Measurements from ENCODE around the gene TRIM42. TPM values are rescaled to one million over a fixed set of nuclear protein-coding genes. Genes with fewer than 3 reads are reported as not detected.

The TRIM42 gene
- polyA plus RNA-seq, 1 donor (not counting 4 experiments of a cell fraction or from before 2014, with no cell fraction given), result not detected

DNA sequence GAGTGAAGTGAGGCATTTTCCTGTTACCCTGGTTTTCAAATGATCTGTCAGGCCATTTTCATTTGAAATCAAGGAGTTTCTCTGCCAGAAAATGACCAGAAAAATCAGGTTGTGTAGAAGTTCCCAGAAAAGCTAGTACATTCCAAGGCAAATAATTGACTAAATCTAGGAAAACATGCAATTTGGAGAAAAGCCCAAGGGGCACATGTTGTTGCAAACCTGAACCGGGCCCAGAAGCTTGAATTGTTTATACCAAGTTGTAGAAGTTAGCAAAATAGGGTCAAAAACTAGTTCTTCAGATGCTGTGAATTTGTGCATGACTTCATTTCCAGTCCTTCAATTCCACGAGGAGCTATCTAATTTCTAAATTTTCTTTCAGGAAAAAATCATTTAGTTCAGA, 31.0 kb downstream of the TRIM42 start:
- H2AFZ ChIP-seq (ENCODE audit: control insufficient read depth, low read length), result no peak overlapping the region
- no peak for DNase-seq (ENCODE audit: low read depth, low spot score)
- H3K27me3 ChIP-seq (ENCODE audit: control insufficient read depth, extremely low read depth, insufficient read depth, low read length), result peaks cover 4% of the 10 kb centered on the region
- H4K20me1 ChIP-seq (ENCODE audit: control insufficient read depth, extremely low read depth, insufficient read depth, low read length), result no peaks in the 10 kb centered on the region
- no peaks in the 10 kb centered on the region for H3K4me1 ChIP-seq (ENCODE audit: control insufficient read depth, extremely low read depth, insufficient read depth, low read length)
- dilution Hi-C loops (cut with MboI; ENCODE audit: extremely low pct_ligation_motif_present, low sequenced_read_pairs), result no loop called here
- no peak overlapping the region for H3K9ac ChIP-seq (ENCODE audit: control insufficient read depth, extremely low read depth, insufficient read depth, low read length)
- H3K4me2 ChIP-seq (ENCODE audit: control insufficient read depth, extremely low read depth, insufficient read depth, low read depth, low read length), result no peak overlapping the region
- H3K79me2 ChIP-seq (ENCODE audit: control insufficient read depth, insufficient read depth, low read length), result no peaks in the 10 kb centered on the region
- H3K9me3 ChIP-seq (ENCODE audit: control insufficient read depth, low read depth, low read length), result peaks cover 2% of the 10 kb centered on the region
- H3K36me3 ChIP-seq (ENCODE audit: control insufficient read depth in 2 of 2, extremely low read depth in 1 of 2, insufficient read depth in 2 of 2, low read length in 2 of 2), result no peaks in the 10 kb centered on the region
- FAIRE-seq, result no peak
- H3K27ac ChIP-seq (ENCODE audit: control insufficient read depth, insufficient read depth, low read length), result no peak overlapping the region
- H3K4me3 ChIP-seq (ENCODE audit: control insufficient read depth in 2 of 3, extremely low read depth in 1 of 3, insufficient read depth in 2 of 3, low read depth in 1 of 3, low read length in 3 of 3), result no peak overlapping the region
- TF ChIP-seq CTCF (optimal IDR thresholded peaks at IDR 0.05 in 1 of 3, IDR thresholded peaks at IDR 0.05 in 1 of 3, conservative IDR thresholded peaks at IDR 0.05 in 1 of 3; ENCODE audit: extremely low read depth in 1 of 3, insufficient read depth in 2 of 3, low read length in 3 of 3) (no peak), EZH2 (IDR thresholded peaks at IDR 0.05; ENCODE audit: low read length) (no peak)
- H3K9me1 ChIP-seq (ENCODE audit: control insufficient read depth, extremely low read depth, insufficient read depth, low read length), result no peaks in the 10 kb centered on the region

- H3K4me2 ChIP-seq (ENCODE audit: control insufficient read depth, extremely low read depth, insufficient read depth, low read depth, low read length), result no peak overlapping the region
- FAIRE-seq (no peak), DNase-seq (ENCODE audit: low read depth, low spot score) (no peak)
- H3K4me1 ChIP-seq (ENCODE audit: control insufficient read depth, extremely low read depth, insufficient read depth, low read length), result no peaks in the 10 kb centered on the region
- no peaks in the 10 kb centered on the region for H3K36me3 ChIP-seq (ENCODE audit: control insufficient read depth in 2 of 2, extremely low read depth in 1 of 2, insufficient read depth in 2 of 2, low read length in 2 of 2)
- no peak for TF ChIP-seq CTCF (optimal IDR thresholded peaks at IDR 0.05 in 1 of 3, IDR thresholded peaks at IDR 0.05 in 1 of 3, conservative IDR thresholded peaks at IDR 0.05 in 1 of 3; ENCODE audit: extremely low read depth in 1 of 3, insufficient read depth in 2 of 3, low read length in 3 of 3)
- no peak for TF ChIP-seq EZH2 (IDR thresholded peaks at IDR 0.05; ENCODE audit: low read length)
- H3K9me3 ChIP-seq (ENCODE audit: control insufficient read depth, low read depth, low read length), result peaks cover 2% of the 10 kb centered on the region
- no peak overlapping the region for H2AFZ ChIP-seq (ENCODE audit: control insufficient read depth, low read length)
- no peaks in the 10 kb centered on the region for H3K79me2 ChIP-seq (ENCODE audit: control insufficient read depth, insufficient read depth, low read length)
- H3K27me3 ChIP-seq (ENCODE audit: control insufficient read depth, extremely low read depth, insufficient read depth, low read length), result peaks cover 4% of the 10 kb centered on the region
- dilution Hi-C loops (cut with MboI; ENCODE audit: extremely low pct_ligation_motif_present, low sequenced_read_pairs), result no loop called here
- H4K20me1 ChIP-seq (ENCODE audit: control insufficient read depth, extremely low read depth, insufficient read depth, low read length), result no peaks in the 10 kb centered on the region
- no peak overlapping the region for H3K9ac ChIP-seq (ENCODE audit: control insufficient read depth, extremely low read depth, insufficient read depth, low read length)
- no peak overlapping the region for H3K4me3 ChIP-seq (ENCODE audit: control insufficient read depth in 2 of 3, extremely low read depth in 1 of 3, insufficient read depth in 2 of 3, low read depth in 1 of 3, low read length in 3 of 3)
- no peak overlapping the region for H3K27ac ChIP-seq (ENCODE audit: control insufficient read depth, insufficient read depth, low read length)
- H3K9me1 ChIP-seq (ENCODE audit: control insufficient read depth, extremely low read depth, insufficient read depth, low read length), result no peaks in the 10 kb centered on the region
These were observed 31.9 kb downstream of the TRIM42 start for GRCh38 chr3:140709751-140710150.
